ENCODE measurements around the gene SELENOT.

The SELENOT gene

DNA sequence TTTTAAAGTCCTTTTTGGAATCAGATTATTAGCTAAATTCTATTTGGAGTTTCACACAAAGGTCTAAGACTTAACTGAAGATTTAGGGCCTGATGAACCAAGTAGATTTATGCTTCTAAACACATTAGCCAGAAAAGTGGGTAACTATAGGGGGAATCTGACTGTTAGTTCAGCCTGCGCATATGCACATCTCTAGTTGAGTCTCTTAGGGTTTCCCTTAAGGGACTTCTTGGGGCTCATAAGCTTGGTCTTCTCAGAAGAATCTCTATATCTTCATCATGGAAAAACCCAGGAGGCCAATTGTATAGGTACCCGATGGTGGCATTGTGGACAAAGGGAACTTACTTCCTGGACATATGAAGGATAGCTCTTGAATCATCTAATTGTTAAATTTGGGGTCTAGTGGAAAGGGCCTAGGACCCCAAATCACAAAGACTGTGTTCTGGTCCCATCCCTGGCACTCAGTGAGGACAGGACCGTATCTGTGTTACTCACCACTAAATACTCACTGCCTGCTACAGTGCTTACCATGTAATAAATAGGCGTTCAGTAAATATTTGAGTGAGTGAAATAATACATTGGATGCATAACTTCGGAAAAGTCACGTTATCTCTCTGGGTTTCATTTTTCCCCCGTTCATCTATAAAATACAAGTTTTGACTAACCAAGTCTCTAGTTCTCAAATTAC lies 17.0 kb downstream of the SELENOT start:
- TF ChIP-seq POLR2AphosphoS5 (IDR thresholded peaks at IDR 0.05; ENCODE audit: low read depth, low read length), result no peak
- no peak for TF ChIP-seq TAF1 (IDR thresholded peaks at IDR 0.05; ENCODE audit: borderline replicate concordance, insufficient read depth, low read length)
- TF ChIP-seq SIN3A (IDR thresholded peaks at IDR 0.05; ENCODE audit: borderline replicate concordance, insufficient read depth, low read length), result no peak
- TF ChIP-seq FOXP2 (optimal IDR thresholded peaks at IDR 0.05; ENCODE audit: borderline replicate concordance, extremely low read depth, extremely low read length, insufficient read depth), result no peak
- TF ChIP-seq REST (IDR thresholded peaks at IDR 0.05; ENCODE audit: insufficient read depth in 1 of 2, low read depth in 2 of 2, low read length in 2 of 2), result no peak

- TF ChIP-seq REST (IDR thresholded peaks at IDR 0.05; ENCODE audit: insufficient read depth in 1 of 2, low read depth in 2 of 2, low read length in 2 of 2), result no peak
- TF ChIP-seq FOXP2 (optimal IDR thresholded peaks at IDR 0.05; ENCODE audit: borderline replicate concordance, extremely low read depth, extremely low read length, insufficient read depth), result no peak
- TF ChIP-seq SIN3A (IDR thresholded peaks at IDR 0.05; ENCODE audit: borderline replicate concordance, insufficient read depth, low read length), result no peak
- TF ChIP-seq TAF1 (IDR thresholded peaks at IDR 0.05; ENCODE audit: borderline replicate concordance, insufficient read depth, low read length), result no peak
- TF ChIP-seq POLR2AphosphoS5 (IDR thresholded peaks at IDR 0.05; ENCODE audit: low read depth, low read length), result no peak
Measured at GRCh38 chr3:150623945-150624344, 20.8 kb downstream of the SELENOT start.

DNA sequence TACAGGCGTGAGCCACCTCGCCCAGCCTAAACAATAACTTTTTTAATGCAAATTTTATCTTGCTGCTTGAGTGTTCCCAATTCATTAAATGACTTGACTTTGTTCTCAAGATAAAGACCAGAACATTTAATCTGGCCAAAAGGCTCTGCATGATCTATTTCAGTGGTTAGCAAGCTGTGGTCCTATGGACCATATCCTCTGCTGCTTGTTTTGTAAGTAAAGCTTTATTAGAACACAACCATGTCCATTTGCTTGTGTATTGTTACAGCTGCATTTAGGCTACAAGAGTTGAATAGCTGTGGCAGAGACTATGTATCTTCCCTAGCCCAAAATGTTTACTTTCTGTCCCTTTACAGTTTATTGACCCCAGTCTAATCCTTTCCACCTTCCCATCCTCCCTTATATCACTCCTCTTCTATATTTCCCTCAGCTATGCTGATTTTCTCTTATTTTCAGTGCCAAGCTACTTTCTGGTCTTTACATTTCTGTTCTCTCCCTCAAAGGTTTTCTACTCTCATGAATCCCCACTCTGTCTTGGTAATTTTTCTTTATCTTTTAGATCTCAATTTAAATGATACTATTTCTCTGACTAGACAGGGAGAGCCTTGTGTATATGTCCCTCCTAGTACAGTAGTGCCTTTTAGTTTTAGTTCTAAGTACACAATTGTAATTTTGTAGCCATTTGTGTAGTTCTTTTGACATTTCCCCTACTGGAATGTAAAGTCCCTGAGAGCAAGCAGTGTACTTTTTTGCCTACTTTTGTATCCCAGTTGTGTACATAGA lies 23.2 kb downstream of the SELENOT start:
- TF ChIP-seq REST (IDR thresholded peaks at IDR 0.05; ENCODE audit: insufficient read depth in 1 of 2, low read depth in 2 of 2, low read length in 2 of 2), result no peak
- TF ChIP-seq TAF1 (IDR thresholded peaks at IDR 0.05; ENCODE audit: borderline replicate concordance, insufficient read depth, low read length), result no peak
- no peak for TF ChIP-seq SIN3A (IDR thresholded peaks at IDR 0.05; ENCODE audit: borderline replicate concordance, insufficient read depth, low read length)
- no peak for TF ChIP-seq FOXP2 (optimal IDR thresholded peaks at IDR 0.05; ENCODE audit: borderline replicate concordance, extremely low read depth, extremely low read length, insufficient read depth)
- TF ChIP-seq POLR2AphosphoS5 (IDR thresholded peaks at IDR 0.05; ENCODE audit: low read depth, low read length), result no peak

DNA sequence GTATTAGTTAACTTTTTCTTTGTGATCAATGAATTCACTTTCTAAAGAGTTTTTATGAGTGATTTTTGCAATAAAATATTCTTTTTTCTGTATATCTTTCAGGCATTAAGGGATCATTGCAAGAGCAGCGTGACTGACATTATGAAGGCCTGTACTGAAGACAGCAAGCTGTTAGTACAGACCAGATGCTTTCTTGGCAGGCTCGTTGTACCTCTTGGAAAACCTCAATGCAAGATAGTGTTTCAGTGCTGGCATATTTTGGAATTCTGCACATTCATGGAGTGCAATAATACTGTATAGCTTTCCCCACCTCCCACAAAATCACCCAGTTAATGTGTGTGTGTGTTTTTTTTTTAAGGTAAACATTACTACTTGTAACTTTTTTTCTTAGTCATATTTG lies 24.4 kb downstream of the SELENOT start:
- TF ChIP-seq REST (IDR thresholded peaks at IDR 0.05; ENCODE audit: insufficient read depth in 1 of 2, low read depth in 2 of 2, low read length in 2 of 2) (no peak), FOXP2 (optimal IDR thresholded peaks at IDR 0.05; ENCODE audit: borderline replicate concordance, extremely low read depth, extremely low read length, insufficient read depth) (no peak), SIN3A (IDR thresholded peaks at IDR 0.05; ENCODE audit: borderline replicate concordance, insufficient read depth, low read length) (no peak), POLR2AphosphoS5 (IDR thresholded peaks at IDR 0.05; ENCODE audit: low read depth, low read length) (no peak), TAF1 (IDR thresholded peaks at IDR 0.05; ENCODE audit: borderline replicate concordance, insufficient read depth, low read length) (no peak)

Data from PFSK-1 (cell line).